Heart left ventricle (tissue), 13 donors: ENCODE data around the gene OR51Q1.

Experiments used
- POLR2A ChIP-seq, 2 donors: fragments of 450-650 bp; IDR thresholded peaks; one replicate each; pipeline ENCODE4 v1.6.1; 2017; ENCODE audit warnings: antibody characterized with exemption in 2 of 2, mild to moderate bottlenecking in 2 of 2, moderate library complexity in 2 of 2
- TF ChIP-seq, protein P1 (sequence below), 12 donors: fragments of 200-600 bp; sonication (generic) in 4 of 12; IDR thresholded peaks; one replicate each; pipeline versions ENCODE4 v1.5.0 to v1.8.0; 2018 to 2022; ENCODE audit warnings: antibody characterized with exemption in 12 of 12, mild to moderate bottlenecking in 5 of 12
- donor health status: ischemic (EF 13 %, LVEDD 7.1; RV severe dilation, severe dysfunction).
- donor health status: DM: no; HTN: yes; CAD: no.
- donor health status: DM: no; HTN: no; CAD: no.
- donor health status: ischemic (EF 25% LVEDD 6.9; RV normal size, moderate dysfunction).
- donor health status: ischemic (EF 25% LVEDD 5.7; RV mildly dilated, moderate dysfunction).
- donor health status: ischemic (EF 35%, LVEDD 5.7; RV mildly dilated, moderate dysfunction).
- donor health status: nonischemic (EF 11% LVEDD 7.7; RV severe dilation, severe dysfunction).
- donor health status: DM: yes; HTN: yes; CAD: no.
- donor health status: PGD.
- donor health status: ischemic (EF 29% LVEDD 5.4; RV normal size, mild dysfunction).
- donor health status: nonischemic (EF 23%, LVEDD 6.1; RV moderate dilation, normal function).

- TF ChIP-seq, protein P1, sequence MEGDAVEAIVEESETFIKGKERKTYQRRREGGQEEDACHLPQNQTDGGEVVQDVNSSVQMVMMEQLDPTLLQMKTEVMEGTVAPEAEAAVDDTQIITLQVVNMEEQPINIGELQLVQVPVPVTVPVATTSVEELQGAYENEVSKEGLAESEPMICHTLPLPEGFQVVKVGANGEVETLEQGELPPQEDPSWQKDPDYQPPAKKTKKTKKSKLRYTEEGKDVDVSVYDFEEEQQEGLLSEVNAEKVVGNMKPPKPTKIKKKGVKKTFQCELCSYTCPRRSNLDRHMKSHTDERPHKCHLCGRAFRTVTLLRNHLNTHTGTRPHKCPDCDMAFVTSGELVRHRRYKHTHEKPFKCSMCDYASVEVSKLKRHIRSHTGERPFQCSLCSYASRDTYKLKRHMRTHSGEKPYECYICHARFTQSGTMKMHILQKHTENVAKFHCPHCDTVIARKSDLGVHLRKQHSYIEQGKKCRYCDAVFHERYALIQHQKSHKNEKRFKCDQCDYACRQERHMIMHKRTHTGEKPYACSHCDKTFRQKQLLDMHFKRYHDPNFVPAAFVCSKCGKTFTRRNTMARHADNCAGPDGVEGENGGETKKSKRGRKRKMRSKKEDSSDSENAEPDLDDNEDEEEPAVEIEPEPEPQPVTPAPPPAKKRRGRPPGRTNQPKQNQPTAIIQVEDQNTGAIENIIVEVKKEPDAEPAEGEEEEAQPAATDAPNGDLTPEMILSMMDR (IDR thresholded peaks at IDR 0.05): no peak
- no peak for TF ChIP-seq POLR2A (IDR thresholded peaks at IDR 0.05)
Observed at GRCh38 chr11:5460983-5461621, 39.2 kb downstream of the OR51Q1 start.
